Ovary (tissue), 3 donors: ENCODE measurements around the gene DCT.

Experiments used
- EP300 ChIP-seq: sonication (generic); formaldehyde crosslinking; IDR thresholded peaks from one replicate; pipeline ENCODE4 v1.6.1; 2017; ENCODE audit warnings: antibody characterized with exemption
- POLR2A ChIP-seq: fragments of 450-650 bp; IDR thresholded peaks from one replicate; pipeline ENCODE4 v1.6.1; 2017; ENCODE audit warnings: antibody characterized with exemption, mild to moderate bottlenecking, moderate library complexity
- TF ChIP-seq, protein P1 (sequence below), 3 donors: fragments of 450-650 bp in 2 of 3; fragments of 200-600 bp in 1 of 3; IDR thresholded peaks; one replicate each; pipeline versions ENCODE4 v1.5.1 to v1.8.0; 2016 to 2022; ENCODE audit warnings: antibody characterized with exemption in 3 of 3, mild to moderate bottlenecking in 1 of 3
- donor health status: DM: no; HTN: no; CAD: no.

DNA sequence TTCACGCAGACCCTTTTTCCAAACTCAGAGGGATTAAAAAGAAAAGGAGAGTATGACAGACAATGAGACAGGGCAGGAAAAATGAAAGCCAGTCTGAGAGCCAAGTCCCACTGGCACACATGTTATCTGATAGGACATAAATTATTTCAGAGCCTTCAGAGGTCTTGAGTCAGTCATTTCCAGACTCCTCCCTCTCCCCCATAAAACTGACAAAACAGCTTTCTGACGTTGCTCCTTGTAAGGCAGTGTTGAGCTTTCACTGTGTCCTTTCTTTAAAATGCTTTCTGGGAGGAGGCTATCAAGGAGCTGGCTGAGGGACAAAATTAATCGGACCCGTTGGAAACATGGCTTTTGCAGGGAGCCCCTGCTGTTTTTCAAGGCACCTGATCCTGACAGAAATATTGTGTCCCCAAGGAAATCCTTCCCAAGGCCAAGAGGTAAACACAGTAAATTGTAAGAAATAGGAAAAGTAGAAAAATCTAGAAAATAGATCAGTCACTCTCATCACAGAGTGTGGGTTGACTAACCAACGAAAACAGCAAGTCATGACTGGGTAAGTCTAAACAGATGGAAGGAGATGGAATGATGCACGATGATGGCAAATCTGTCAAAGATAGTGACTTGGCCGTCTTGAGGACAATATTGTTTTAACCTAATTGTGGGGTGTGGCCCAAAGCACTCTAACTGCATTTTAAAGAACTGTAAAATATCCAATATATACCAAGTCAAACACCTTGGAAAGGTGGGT is 89.7 kb downstream of the DCT start:
- TF ChIP-seq, protein P1, sequence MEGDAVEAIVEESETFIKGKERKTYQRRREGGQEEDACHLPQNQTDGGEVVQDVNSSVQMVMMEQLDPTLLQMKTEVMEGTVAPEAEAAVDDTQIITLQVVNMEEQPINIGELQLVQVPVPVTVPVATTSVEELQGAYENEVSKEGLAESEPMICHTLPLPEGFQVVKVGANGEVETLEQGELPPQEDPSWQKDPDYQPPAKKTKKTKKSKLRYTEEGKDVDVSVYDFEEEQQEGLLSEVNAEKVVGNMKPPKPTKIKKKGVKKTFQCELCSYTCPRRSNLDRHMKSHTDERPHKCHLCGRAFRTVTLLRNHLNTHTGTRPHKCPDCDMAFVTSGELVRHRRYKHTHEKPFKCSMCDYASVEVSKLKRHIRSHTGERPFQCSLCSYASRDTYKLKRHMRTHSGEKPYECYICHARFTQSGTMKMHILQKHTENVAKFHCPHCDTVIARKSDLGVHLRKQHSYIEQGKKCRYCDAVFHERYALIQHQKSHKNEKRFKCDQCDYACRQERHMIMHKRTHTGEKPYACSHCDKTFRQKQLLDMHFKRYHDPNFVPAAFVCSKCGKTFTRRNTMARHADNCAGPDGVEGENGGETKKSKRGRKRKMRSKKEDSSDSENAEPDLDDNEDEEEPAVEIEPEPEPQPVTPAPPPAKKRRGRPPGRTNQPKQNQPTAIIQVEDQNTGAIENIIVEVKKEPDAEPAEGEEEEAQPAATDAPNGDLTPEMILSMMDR (IDR thresholded peaks at IDR 0.05) = no peak
- no peak for TF ChIP-seq POLR2A
- TF ChIP-seq EP300 = no peak
